ENCODE data around the gene GLIPR1.

GLIPR1 gene

DNA sequence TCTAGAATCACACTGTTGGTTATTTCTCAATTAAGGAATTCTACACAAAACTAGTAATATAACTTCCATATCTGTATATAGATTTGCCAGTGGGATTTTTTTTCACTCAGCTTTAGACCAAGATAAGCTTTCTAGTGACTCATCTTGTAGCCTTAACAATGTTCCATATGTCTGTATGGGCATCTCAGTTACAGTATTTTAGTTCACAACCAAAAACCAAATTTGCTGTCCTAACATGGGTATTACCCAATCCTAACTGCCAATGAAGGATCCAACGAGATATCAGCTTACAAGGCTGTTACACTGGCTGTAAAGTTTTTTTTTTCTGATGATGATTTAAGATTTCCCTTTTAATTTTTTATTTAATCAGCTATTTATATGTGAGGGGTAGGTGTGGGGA, 62.4 kb downstream of the GLIPR1 start:
- no peak overlapping the region for H2AFZ ChIP-seq (ENCODE audit: low read depth, low read length)
- H3K27ac ChIP-seq (ENCODE audit: low read length), result no peak overlapping the region
- H3K36me3 ChIP-seq (replicated peaks; ENCODE audit: low read depth, low read length), result no peaks in the 10 kb centered on the region
- TF ChIP-seq EZH2phosphoT487 (IDR thresholded peaks at IDR 0.05; ENCODE audit: low read depth), result no peak
- TF ChIP-seq, protein P1, sequence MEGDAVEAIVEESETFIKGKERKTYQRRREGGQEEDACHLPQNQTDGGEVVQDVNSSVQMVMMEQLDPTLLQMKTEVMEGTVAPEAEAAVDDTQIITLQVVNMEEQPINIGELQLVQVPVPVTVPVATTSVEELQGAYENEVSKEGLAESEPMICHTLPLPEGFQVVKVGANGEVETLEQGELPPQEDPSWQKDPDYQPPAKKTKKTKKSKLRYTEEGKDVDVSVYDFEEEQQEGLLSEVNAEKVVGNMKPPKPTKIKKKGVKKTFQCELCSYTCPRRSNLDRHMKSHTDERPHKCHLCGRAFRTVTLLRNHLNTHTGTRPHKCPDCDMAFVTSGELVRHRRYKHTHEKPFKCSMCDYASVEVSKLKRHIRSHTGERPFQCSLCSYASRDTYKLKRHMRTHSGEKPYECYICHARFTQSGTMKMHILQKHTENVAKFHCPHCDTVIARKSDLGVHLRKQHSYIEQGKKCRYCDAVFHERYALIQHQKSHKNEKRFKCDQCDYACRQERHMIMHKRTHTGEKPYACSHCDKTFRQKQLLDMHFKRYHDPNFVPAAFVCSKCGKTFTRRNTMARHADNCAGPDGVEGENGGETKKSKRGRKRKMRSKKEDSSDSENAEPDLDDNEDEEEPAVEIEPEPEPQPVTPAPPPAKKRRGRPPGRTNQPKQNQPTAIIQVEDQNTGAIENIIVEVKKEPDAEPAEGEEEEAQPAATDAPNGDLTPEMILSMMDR (IDR thresholded peaks at IDR 0.05; ENCODE audit: low read depth, low read length), result no peak
- H3K4me3 ChIP-seq (ENCODE audit: low read length), result no peak overlapping the region
- no peaks in the 10 kb centered on the region for H3K9me3 ChIP-seq (ENCODE audit: insufficient read depth, low read length)
- H3K27me3 ChIP-seq (ENCODE audit: low read depth, low read length), result 0 out of 2 replicates have a peak, but pooled peaks cover 4% of the 10 kb centered on the region
- H3K4me2 ChIP-seq (ENCODE audit: low read length), result no peak overlapping the region
- H3K9ac ChIP-seq (ENCODE audit: low read length), result no peak overlapping the region
- no peaks in the 10 kb centered on the region for H4K20me1 ChIP-seq (ENCODE audit: insufficient read depth, low read length)
- no peaks in the 10 kb centered on the region for H3K4me1 ChIP-seq (ENCODE audit: low read length)
- H3K79me2 ChIP-seq (ENCODE audit: low read length), result no peaks in the 10 kb centered on the region

DNA sequence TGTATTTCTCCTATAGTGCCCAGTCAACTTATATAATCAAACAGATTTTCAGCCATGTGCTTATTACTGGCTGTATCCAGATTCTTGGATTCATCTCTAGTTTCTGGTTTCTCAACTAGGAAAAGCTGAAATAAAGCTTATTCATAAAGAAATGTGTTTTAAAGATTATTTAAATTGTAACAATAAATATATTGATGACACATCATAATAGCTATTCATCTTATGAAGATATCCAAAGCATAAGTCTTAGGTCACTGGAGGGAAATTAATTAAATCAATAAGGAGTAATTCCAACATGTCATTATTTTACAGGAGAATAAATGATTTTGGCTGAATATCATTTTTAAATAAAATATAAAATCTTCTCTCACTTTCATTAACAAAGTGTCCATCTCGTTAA, 63.0 kb downstream of the GLIPR1 start:
- Histone ChIP-seq H3K9me3 (ENCODE audit: insufficient read depth, low read length) (no peaks in the 10 kb centered on the region), H3K4me2 (ENCODE audit: low read length) (no peak overlapping the region), H3K4me3 (ENCODE audit: low read length) (no peak overlapping the region), H3K4me1 (ENCODE audit: low read length) (no peaks in the 10 kb centered on the region), H2AFZ (ENCODE audit: low read depth, low read length) (no peak overlapping the region), H3K79me2 (ENCODE audit: low read length) (no peaks in the 10 kb centered on the region), H3K27ac (ENCODE audit: low read length) (no peak overlapping the region), H4K20me1 (ENCODE audit: insufficient read depth, low read length) (no peaks in the 10 kb centered on the region), H3K27me3 (ENCODE audit: low read depth, low read length) (0 out of 2 replicates have a peak, but pooled peaks cover 4% of the 10 kb centered on the region), H3K36me3 (replicated peaks; ENCODE audit: low read depth, low read length) (no peaks in the 10 kb centered on the region), H3K9ac (ENCODE audit: low read length) (no peak overlapping the region)
- no peak for TF ChIP-seq EZH2phosphoT487 (IDR thresholded peaks at IDR 0.05; ENCODE audit: low read depth)
- TF ChIP-seq, protein P1 (IDR thresholded peaks at IDR 0.05; ENCODE audit: low read depth, low read length), result no peak

DNA sequence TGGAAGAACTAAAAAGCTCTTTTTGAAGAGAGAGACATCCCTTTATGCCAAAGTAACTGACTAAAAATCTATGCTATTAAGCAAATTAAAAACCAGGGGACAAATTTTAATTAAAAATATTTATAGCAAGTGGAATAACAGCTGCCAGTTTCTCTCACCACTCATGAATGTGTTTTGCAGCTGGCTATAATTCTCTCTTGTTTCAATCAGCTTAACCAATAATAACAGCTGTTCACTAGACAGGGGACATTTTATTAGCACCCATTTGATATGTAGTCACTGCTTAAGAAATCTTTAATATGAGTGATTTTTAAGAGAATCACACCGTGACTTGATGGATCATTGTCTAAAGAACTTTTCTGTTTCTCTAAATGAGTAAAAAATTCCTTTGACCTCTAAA, 65.1 kb downstream of the GLIPR1 start:
- Histone ChIP-seq H2AFZ (ENCODE audit: low read depth, low read length) (no peak overlapping the region), H4K20me1 (ENCODE audit: insufficient read depth, low read length) (no peaks in the 10 kb centered on the region), H3K9me3 (ENCODE audit: insufficient read depth, low read length) (no peaks in the 10 kb centered on the region), H3K27ac (ENCODE audit: low read length) (no peak overlapping the region), H3K27me3 (ENCODE audit: low read depth, low read length) (0 out of 2 replicates have a peak, but pooled peaks cover 9% of the 10 kb centered on the region), H3K79me2 (ENCODE audit: low read length) (no peaks in the 10 kb centered on the region), H3K4me1 (ENCODE audit: low read length) (no peaks in the 10 kb centered on the region), H3K4me3 (ENCODE audit: low read length) (no peak overlapping the region), H3K36me3 (replicated peaks; ENCODE audit: low read depth, low read length) (no peaks in the 10 kb centered on the region), H3K4me2 (ENCODE audit: low read length) (no peak overlapping the region), H3K9ac (ENCODE audit: low read length) (no peak overlapping the region)
- TF ChIP-seq, protein P1 (IDR thresholded peaks at IDR 0.05; ENCODE audit: low read depth, low read length), result no peak
- no peak for TF ChIP-seq EZH2phosphoT487 (IDR thresholded peaks at IDR 0.05; ENCODE audit: low read depth)

DNA sequence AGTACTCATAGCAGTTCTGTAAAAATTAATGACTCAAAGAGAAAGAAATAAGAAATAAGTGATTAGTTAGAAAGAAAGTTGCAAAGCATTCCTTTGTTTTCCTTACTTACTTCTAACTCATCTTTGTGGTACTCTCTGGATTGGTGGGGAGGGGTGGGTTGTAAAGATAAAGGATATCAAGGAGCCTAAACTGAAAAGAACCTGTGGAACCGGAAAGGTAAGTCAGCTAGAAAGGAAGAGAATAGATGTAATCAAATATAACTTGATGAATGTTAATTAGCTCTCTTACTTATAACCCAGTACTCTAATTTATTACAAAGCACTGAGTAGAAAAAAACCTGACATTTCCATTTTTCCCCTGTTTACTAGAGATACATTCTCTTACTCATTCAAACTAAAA, 68.3 kb downstream of the GLIPR1 start:
- H3K4me2 ChIP-seq (ENCODE audit: low read length), result no peak overlapping the region
- no peaks in the 10 kb centered on the region for H3K79me2 ChIP-seq (ENCODE audit: low read length)

More for the DNA sequence above, 68.3 kb downstream of the GLIPR1 start:
- no peak overlapping the region for H3K9ac ChIP-seq (ENCODE audit: low read length)
- no peak overlapping the region for H3K4me3 ChIP-seq (ENCODE audit: low read length)
- no peak overlapping the region for H3K27ac ChIP-seq (ENCODE audit: low read length)
- H3K4me1 ChIP-seq (ENCODE audit: low read length), result no peaks in the 10 kb centered on the region
- H4K20me1 ChIP-seq (ENCODE audit: insufficient read depth, low read length), result no peaks in the 10 kb centered on the region
- H2AFZ ChIP-seq (ENCODE audit: low read depth, low read length), result no peak overlapping the region
- 0 out of 2 replicates have a peak, but pooled peaks cover 5% of the 10 kb centered on the region for H3K27me3 ChIP-seq (ENCODE audit: low read depth, low read length)
- TF ChIP-seq, protein P1 (IDR thresholded peaks at IDR 0.05; ENCODE audit: low read depth, low read length), result no peak
- no peak for TF ChIP-seq EZH2phosphoT487 (IDR thresholded peaks at IDR 0.05; ENCODE audit: low read depth)
- no peaks in the 10 kb centered on the region for H3K36me3 ChIP-seq (replicated peaks; ENCODE audit: low read depth, low read length)
- H3K9me3 ChIP-seq (ENCODE audit: insufficient read depth, low read length), result no peaks in the 10 kb centered on the region
